Thoracic aorta (tissue), 2 donors: ENCODE results near the gene ANXA5. TPM values are rescaled to one million over a fixed set of nuclear protein-coding genes. Genes with fewer than 3 reads are reported as not detected.

ENCODE experiments used
- ATAC-seq: fragments of 150-250 bp; one replicate; pipeline ENCODE4 v1.8.0; 2017; ENCODE audit warnings: low read depth; ENCODE audit not compliant: insufficient number of reproducible peaks, low FRiP score
- DNase-seq: peaks from one replicate; pipeline ENCODE4 v3.0.0-alpha.2; 2020; ENCODE audit warnings: low spot score
- H3K27ac ChIP-seq, 2 donors: fragments of 200-600 bp; sonication (generic); 1 replicate in 1 of 2; 2 replicates in 1 of 2; pipeline ENCODE4 v1.5.1; 2016; ENCODE audit warnings: mild to moderate bottlenecking in 2 of 2, moderate library complexity in 2 of 2
- H3K27me3 ChIP-seq: fragments of 200-600 bp; sonication (generic); replicated peaks from 2 replicates; pipeline ENCODE4 v1.6.0; 2016; ENCODE audit warnings: mild to moderate bottlenecking; ENCODE audit not compliant: insufficient read depth
- H3K36me3 ChIP-seq: fragments of 200-600 bp; sonication (generic); one replicate; pipeline ENCODE4 v1.5.1; 2016
- H3K4me1 ChIP-seq, 2 donors: fragments of 200-600 bp; sonication (generic); 1 replicate in 1 of 2; 2 replicates in 1 of 2; pipeline versions ENCODE4 v1.5.1 to v1.6.0; 2016; ENCODE audit warnings: low read depth in 2 of 2, mild to moderate bottlenecking in 1 of 2; ENCODE audit not compliant: control insufficient read depth in 1 of 2
- H3K4me3 ChIP-seq: fragments of 200-600 bp; sonication (generic); 2 replicates; pipeline ENCODE4 v1.5.1; 2016; ENCODE audit warnings: mild to moderate bottlenecking
- H3K9me3 ChIP-seq: fragments of 200-600 bp; sonication (generic); 2 replicates; pipeline ENCODE4 v1.5.1; 2016
- total RNA-seq, 2 donors: library from RNA; depleted of rRNA; stranded (reverse); fragments of >200 nt; gene quantifications; one replicate each; pipeline versions ENCODE4 v1.1.0 to v1.2.3, GENCODE V29; 2016
- TF ChIP-seq, protein P1 (sequence below): fragments of 200-600 bp; sonication (generic); IDR thresholded peaks from one replicate; pipeline ENCODE4 v1.5.1; 2019; ENCODE audit warnings: antibody characterized with exemption

The ANXA5 gene
- total RNA-seq, 2 donors from 2014 or later, result 401 to 458 TPM

- ATAC-seq (no peak), DNase-seq (no peak)
- Histone ChIP-seq H3K27ac (no peak overlapping the region), H3K27me3 (no peaks in the 10 kb centered on the region), H3K9me3 (no peaks in the 10 kb centered on the region), H3K36me3 (no peaks in the 10 kb centered on the region), H3K4me3 (peak overlapping the region; percentile 28), H3K4me1 (peaks cover 43 to 68% of the 10 kb centered on the region in 2 donors)
- TF ChIP-seq, protein P1, sequence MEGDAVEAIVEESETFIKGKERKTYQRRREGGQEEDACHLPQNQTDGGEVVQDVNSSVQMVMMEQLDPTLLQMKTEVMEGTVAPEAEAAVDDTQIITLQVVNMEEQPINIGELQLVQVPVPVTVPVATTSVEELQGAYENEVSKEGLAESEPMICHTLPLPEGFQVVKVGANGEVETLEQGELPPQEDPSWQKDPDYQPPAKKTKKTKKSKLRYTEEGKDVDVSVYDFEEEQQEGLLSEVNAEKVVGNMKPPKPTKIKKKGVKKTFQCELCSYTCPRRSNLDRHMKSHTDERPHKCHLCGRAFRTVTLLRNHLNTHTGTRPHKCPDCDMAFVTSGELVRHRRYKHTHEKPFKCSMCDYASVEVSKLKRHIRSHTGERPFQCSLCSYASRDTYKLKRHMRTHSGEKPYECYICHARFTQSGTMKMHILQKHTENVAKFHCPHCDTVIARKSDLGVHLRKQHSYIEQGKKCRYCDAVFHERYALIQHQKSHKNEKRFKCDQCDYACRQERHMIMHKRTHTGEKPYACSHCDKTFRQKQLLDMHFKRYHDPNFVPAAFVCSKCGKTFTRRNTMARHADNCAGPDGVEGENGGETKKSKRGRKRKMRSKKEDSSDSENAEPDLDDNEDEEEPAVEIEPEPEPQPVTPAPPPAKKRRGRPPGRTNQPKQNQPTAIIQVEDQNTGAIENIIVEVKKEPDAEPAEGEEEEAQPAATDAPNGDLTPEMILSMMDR, result no peak
Measured at GRCh38 chr4:121693886-121694285, 2.9 kb downstream of the ANXA5 start.

GRCh38 chr4:121693450-121693849 is 3.3 kb downstream of the ANXA5 start:
- ATAC-seq (no peak), DNase-seq (no peak)
- no peaks in the 10 kb centered on the region for H3K27me3 ChIP-seq
- no peaks in the 10 kb centered on the region for H3K36me3 ChIP-seq
- H3K27ac ChIP-seq, result no peak overlapping the region
- TF ChIP-seq, protein P1, result no peak
- peak overlapping the region; percentile 28 for H3K4me3 ChIP-seq
- no peaks in the 10 kb centered on the region for H3K9me3 ChIP-seq
- H3K4me1 ChIP-seq, result peaks cover 43 to 72% of the 10 kb centered on the region in 2 donors

DNA sequence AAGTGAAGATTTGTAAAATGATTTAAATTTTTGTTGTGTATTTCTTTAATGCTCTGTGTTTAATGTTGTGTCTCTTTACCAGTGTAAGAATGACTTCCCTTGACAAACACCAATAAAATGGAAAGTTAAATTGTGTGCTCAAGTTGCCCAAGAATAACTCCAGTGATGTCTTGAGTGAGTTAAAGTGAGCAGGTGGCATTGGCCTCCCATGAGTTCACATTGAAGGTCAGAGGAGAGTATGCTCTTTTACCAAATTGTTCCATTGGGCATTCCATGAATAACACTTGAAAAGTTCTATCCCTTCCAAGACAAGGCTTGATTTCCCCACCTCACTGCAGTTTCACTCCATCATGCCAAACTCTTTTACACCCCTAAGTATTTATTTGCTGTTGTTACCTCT is 4.5 kb downstream of the ANXA5 start:
- H3K9me3 ChIP-seq, result no peaks in the 10 kb centered on the region
- no peak for ATAC-seq
- no peak for DNase-seq
- peak overlapping the region in 1 of 2 donors; percentile 82 for H3K27ac ChIP-seq
- no peak overlapping the region for H3K4me3 ChIP-seq
- H3K4me1 ChIP-seq, result peaks cover 43 to 73% of the 10 kb centered on the region in 2 donors
- H3K27me3 ChIP-seq, result no peaks in the 10 kb centered on the region
- TF ChIP-seq, protein P1, result no peak
- no peaks in the 10 kb centered on the region for H3K36me3 ChIP-seq

GRCh38 chr4:121690001-121690400 is 6.8 kb downstream of the ANXA5 start:
- Histone ChIP-seq H3K4me3 (peak overlapping the region; percentile 45), H3K27ac (peak overlapping the region; percentile 70 to 82), H3K4me1 (peaks cover 43 to 72% of the 10 kb centered on the region in 2 donors), H3K36me3 (peaks cover 8% of the 10 kb centered on the region), H3K9me3 (no peaks in the 10 kb centered on the region), H3K27me3 (no peaks in the 10 kb centered on the region)
- TF ChIP-seq, protein P1, result no peak
- DNase-seq (no peak), ATAC-seq (no peak)

DNA sequence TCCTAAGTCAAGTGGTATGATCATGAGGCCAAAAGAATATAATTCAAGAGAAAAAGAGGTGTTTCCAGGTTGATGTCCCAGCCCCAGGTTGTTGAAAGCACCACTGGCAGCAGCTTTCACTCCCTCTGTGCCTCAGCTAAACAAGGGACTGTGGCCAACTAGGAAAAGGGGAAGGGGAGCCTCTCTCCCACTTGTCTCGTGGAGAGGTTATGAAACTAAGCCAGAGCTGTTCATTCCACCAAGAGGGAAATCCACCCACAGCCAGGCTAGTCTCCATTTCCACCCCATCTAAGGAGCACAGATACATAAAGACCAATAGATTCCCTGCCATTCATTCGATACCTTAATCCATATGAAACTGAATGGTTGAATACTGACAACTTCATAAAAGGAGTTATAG is 8.1 kb downstream of the ANXA5 start:
- peaks cover 35 to 63% of the 10 kb centered on the region in 2 donors for H3K4me1 ChIP-seq
- ATAC-seq (no peak), DNase-seq (no peak)
- H3K36me3 ChIP-seq, result peaks cover 14% of the 10 kb centered on the region
- TF ChIP-seq, protein P1, result no peak
- H3K27ac ChIP-seq, result no peak overlapping the region
- H3K9me3 ChIP-seq, result no peaks in the 10 kb centered on the region
- no peak overlapping the region for H3K4me3 ChIP-seq
- no peaks in the 10 kb centered on the region for H3K27me3 ChIP-seq
